ELR (cell line): Measurements from ENCODE around the gene ACSL1.
"Not testable (repeated sequence)": the region's sequence is repeated elsewhere in the genome, so short reads cannot be mapped to it uniquely, and the experiment has no call there.

Experiments used
- DNase-seq: peaks from one replicate; pipeline ENCODE4 v3.0.0-alpha.2; 2015; ENCODE audit warnings: low read depth

Gene ACSL1

DNA sequence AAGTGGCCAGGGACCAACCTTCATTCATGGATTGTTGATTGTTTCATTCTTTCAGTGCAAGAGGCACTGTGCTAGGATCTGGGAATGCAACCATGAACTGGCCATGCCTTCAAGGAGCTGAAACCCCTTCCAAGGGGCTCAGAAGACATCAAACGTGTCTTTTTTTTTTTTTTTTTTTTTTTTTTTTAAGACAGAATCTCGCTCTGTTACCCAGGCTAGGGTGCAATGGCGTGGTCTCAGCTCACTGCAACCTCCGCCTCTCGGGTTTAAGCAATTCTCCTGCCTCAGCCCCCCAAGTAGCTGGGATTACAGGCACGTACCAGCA, 13.3 kb upstream of the ACSL1 start:
- DNase-seq: not testable (repeated sequence)

DNA sequence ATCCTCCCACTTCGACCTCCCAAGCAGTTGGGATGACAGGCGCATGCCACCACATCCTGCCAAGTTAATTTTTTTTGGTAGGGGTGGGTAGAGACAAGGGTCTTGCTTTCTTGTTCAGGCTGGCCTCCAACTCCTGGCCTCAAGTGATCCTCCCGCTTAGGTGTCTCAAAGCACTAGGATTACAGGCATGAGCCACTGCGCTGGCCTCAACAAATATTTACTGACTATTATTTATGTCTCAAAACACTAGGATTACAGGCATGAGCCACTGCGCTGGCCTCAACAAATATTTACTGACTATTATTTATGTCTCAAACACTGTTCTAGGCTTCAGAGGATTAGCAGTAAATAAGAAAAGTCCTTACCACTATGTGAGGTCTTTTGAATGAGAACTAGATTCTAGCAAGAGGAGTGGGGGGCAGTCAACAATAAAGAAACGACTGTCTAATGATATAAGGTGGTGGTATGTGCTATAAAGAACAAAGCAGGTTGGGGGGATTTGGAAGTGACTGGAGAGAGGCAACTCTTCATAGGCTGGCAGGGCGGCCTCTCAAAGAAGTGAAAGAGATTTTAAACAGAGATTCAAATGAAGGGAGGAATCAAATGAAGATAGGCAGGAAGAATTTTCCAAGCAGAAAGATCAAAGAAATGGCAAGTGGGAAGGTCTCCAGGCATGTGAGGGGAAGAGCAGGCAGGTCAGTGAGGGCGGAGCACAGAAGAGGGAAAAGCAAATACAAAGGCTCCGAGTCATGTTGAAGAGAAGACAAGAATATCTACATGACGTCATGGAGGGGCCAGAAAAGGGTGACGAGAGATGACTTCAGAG, 12.7 kb upstream of the ACSL1 start:
- peak; percentile 23 for DNase-seq

DNA sequence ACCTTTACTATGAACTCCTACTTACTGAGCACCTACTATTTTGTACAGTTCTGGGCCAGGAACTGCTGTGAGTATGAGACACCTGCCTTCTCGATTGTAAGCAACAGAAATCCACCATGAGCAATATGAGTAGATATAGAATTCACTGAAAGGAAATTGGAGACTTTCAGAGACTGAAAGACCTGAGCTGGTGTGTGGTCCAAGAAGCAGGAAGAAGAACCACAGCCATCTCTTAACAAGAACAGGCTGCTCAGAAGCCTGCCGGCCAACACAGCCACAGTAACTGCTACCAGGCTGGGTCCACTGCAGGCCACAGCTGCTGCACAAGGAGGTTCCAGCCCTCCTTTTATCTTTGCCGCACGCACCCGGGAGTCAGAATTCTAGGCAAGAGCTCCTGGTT, 10.8 kb upstream of the ACSL1 start:
- no peak for DNase-seq

DNA sequence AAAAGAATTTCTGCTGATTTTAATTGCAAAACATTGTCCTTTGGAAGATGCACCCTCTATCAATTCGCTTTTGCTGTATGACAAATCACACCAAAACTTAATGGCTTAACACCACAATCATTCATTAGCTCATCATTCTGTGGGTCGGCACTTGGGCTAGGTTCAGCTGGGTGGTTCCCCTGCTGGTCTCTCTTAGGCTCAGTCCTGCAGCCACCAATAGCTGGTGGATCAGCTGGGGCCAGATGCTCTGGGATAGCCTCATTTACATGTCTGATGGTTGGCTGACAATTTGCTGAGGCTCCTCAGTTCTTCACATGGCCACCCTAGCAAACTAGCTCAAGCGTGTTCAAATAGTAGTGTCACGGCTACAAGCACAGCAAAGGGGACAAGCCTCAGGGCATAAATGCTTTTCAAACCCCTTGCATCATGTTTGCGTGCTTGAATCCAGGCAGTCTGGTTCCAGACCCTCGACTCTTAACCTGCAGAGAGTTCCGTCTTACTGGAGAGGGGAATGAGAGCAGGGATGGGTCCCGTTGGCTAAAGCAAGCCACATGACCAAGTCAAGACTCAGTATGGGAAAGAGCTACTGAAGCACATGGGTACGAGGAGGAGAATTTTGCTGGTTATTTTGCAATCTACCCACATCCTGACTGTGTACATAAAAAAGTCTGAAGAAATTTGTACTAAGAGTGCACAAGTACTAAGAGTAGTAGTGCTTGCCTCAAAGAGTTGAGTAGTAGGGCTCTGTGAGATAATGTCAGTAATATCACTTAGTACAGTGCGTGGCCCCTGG, 7.5 kb upstream of the ACSL1 start:
- DNase-seq: no peak

DNA sequence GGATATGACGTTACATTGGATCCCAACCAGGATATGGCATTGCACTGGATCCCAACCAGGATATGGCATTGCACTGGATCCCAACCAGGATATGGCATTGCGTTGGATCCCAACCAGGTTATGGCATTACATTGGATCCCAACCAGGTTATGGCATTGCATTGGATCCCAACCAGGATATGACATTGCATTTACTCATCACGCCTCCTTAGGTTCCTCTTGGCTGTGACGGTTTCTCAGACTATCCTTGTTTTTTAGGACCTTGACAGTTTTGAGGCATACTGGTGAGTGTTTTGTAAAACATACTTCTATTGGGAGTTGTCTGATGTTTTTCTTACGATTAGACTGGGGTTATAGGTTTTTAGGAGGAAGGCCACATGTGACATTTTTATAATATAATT, 5.4 kb upstream of the ACSL1 start:
- DNase-seq: peak; percentile 51

DNA sequence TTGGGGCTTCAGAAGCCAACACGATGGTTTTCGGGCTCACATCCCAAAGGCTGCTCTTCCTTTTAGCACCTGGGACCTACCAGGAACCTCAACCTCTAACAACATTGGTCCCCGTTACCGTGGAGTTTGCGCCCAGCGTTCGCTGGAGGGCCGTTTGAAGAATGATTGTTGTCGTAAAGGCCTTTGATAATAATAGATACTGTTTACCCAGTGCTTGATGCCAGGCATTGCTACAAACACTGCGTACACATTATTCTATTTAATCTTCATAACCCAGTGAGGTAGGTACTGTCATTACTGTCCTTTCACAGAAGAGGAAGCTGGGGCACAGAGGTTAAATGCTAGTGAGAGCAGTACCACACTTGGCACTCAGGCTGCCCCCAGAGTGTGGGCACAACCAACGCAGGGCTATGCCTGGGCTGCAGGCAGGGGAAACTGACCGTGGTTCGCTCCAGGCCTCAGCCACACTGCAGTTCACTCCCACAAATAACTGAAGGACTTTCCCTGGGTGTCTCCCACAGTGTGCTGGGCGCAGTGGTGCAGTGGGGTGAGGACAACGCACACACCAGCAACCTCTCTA, 1.0 kb upstream of the ACSL1 start:
- DNase-seq: no peak

DNA sequence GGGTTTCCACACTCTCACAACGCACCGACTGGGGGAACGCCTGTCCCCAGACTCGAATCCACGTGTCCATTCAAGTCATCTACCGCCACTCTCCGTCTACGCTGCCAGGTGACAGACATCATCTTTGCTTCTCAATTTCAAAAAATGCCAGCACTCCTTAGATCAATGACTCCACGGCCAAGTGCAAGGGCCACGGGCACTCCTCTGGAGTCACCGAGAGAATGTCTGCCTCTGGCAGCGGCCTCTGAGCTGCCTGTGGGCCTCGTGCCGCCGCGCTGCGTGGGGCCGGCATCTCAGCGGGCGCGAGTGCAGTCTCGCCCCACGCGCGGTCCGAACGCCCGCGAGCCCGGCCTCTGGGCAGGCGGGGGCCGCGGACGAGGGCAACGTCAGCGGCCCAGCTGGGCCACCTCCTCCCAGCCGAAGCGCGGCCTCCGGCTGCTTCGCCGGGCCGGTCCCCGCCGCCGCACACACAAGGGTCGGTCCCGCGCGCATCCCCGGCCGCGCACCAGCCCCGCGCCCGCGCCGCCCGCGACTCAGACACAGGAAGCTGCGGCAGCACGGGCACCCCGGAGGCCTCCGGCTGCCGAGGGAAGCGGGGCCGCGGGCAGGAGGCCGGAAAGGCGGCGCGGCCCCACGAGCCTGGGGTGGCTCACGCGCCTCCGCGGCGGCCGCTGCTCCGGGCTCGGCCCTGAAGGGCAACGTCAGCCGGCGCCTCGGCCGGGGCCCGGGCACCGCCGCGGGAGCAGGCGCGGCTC, 450 bp downstream of the ACSL1 start:
- DNase-seq: peak; percentile 43

DNA sequence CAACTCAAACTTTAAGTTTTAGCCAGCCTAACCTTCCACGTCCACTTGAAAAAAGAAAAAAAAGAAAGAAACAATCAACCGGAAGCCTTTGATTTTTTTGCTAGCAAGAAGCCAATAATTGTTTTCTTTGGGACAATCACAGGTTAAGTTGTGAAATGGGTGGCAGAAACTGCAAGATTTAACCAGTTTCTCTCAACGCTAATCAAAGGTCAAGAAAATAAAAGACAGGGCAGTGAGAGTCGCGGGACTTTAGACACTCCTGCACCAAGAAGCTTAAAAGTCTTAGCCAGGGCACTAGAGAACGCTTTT, 1.0 kb downstream of the ACSL1 start:
- DNase-seq: no peak

DNA sequence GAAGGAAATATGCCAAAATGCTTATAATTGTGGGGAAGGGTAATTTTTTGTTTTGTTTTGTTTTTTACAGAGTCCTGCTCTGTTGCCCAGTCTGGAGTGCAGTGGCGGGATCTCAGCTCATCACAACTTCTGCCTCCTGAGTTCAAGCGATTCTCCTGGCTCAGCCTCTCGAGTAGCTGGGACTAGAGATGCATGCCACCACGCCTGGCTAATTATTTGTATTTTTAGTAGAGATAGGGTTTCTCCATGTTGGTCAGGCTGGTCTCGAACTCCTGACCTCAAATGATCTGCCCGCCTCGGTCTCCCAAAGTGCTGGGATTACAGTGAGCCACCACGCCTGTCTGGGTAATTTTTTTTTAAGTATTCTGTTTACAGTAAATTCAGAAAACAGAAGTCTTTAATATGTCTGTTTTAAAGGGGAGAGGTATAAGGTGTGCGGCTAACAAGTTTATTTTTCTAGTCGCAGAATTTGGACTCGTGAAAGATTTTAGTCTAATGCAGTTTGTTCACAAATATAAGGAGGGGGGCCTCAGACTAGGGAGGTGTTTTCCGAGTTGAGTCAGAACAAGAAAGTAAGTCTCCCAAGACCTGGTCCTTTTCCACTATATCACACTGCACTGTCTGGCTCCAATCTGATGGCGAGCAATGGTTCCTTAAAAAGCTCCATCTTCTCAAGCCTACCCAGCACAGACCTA, 1.5 kb downstream of the ACSL1 start:
- no peak for DNase-seq

DNA sequence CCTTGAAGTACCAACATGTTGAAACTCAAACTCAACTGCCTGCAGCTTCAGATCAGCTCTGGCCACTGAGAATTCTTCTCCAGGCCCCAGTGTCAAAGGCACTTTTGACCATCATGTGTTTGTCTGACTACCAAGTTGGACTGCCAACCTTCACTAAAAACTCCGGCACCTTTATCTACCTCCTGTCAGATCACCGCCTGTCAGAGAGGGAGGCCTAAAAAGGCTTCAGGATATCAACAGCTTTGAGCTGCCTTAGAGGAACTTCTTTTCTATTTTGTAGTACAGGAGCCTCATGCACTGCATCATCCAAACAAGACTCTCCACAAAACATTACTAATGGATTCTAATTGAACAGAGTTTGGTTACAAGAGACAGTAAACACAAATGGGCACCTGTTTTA, 2.8 kb downstream of the ACSL1 start:
- DNase-seq: no peak

DNA sequence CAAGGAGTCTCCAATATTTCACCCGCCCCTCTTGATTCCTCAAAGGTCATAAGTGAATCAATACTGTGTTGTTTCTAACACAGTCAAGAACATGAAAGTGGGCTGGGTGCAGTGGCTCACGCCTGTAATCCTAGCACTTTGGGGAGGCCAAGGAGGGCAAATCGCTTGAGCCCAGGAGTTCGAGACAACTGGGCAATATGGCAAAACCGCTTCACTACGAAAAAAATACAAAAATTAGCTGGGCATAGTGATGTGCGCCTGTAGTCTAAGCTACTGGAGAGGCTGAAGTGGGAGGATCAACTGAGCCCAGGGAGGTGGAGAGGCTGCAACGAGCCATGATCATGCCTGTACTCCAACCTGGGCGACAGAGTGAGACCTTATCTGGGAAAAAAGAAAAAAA, 3.4 kb downstream of the ACSL1 start:
- no peak for DNase-seq

DNA sequence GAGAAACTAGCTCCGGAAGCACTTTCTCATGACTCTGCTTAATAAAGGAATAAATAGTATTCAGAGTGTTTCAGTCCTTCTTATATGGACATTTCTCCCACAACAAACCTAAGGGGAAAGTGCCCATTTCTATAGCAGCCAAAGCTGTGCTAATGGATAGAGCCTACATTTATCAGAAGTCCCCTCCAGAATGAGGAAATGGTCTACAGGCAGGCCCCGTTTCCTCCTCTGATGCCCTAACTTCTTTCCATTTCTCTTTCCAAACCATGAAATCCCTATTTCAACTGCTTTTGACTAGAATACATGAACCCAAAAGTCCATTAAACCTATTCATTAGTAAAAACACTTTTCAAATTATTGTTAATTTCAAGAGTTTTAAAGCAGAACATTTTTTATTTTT, 4.5 kb downstream of the ACSL1 start:
- DNase-seq: no peak

DNA sequence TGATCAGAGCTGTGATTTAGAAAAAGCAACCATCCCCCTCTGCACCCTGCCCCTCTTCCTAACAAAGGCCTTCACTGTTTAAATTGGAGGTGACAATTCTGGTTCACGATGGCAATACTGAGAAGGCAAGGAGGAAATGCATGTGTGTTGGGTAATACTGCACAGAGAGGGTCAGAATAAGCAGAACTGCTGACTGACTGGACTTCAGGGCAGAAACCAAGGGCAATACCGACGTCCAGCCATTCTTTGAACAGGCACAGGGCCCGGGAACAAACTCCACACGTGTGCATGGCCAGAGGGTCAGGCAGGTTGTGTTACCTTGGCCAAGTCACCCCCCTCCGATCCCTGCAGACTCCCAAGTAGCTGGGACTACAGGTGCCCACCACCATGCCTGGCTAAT, 6.0 kb downstream of the ACSL1 start:
- no peak for DNase-seq

DNA sequence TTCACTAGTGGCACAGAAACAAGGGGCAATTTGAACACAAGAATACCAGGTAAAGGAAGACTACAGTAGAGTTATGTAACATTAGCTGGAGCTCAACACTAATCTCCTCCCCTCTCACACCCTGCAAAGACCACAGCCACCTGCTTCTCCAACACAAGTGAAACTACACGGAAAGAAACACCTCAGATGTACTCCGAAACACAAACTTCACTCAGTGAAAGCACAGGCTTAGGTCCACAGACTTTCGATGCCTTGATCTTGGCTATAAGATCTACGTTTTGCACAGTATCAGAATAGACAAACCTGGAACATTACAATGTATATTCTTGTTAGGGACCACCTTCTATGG, 7.6 kb downstream of the ACSL1 start:
- no peak for DNase-seq

DNA sequence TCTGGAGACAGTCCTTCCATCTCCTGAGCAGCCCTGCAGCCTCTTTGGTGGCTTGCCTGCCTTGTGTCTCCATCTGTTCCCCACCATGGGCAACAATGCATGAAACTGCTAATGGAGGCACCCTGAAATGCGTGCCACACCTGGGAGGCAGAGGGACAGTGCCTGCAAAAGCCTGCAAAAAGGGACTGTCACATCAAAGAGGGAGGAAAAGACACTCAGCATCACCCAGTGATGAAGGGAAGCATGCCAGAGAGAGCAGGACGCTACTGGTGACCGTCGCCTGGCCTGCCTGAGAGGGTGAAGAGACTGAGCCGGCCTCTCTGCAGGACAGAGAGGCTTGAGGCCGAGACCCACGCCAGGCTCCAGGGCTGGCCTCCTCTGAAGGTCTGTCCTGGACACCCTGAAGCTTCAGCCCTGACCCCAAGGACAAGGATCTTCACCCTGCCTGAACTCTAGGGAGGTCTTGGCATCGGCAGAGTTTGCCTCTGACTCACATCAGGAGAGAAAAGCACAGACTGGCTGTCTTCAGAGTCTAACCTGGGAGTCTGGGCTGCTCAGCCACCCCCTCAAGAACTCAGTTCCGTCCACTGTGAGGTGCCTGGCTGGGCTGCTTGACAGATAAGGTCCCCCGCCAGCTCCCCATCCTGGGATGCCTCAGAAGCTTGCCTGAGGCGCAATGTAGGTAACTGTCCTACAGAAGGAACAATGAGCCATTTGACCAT, 8.1 kb downstream of the ACSL1 start:
- DNase-seq: no peak

DNA sequence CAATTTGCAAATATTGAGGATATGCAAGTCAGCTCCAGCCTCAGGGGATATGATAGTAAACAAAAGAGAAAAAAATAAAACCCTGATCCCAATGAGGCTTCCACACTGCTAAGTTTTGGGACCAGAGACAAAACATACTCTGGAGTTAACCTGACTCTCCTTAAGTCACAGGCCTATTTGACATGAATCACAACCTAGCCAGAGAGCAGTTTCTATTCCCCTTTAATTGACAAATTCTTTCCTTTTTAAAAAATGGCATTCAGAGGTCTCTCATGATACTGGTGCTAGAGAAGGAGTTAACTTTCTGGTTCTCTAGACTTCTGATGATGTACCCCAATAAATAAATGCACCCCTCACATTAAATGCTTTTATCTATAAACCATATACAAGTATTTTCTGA, 8.8 kb downstream of the ACSL1 start:
- no peak for DNase-seq

DNA sequence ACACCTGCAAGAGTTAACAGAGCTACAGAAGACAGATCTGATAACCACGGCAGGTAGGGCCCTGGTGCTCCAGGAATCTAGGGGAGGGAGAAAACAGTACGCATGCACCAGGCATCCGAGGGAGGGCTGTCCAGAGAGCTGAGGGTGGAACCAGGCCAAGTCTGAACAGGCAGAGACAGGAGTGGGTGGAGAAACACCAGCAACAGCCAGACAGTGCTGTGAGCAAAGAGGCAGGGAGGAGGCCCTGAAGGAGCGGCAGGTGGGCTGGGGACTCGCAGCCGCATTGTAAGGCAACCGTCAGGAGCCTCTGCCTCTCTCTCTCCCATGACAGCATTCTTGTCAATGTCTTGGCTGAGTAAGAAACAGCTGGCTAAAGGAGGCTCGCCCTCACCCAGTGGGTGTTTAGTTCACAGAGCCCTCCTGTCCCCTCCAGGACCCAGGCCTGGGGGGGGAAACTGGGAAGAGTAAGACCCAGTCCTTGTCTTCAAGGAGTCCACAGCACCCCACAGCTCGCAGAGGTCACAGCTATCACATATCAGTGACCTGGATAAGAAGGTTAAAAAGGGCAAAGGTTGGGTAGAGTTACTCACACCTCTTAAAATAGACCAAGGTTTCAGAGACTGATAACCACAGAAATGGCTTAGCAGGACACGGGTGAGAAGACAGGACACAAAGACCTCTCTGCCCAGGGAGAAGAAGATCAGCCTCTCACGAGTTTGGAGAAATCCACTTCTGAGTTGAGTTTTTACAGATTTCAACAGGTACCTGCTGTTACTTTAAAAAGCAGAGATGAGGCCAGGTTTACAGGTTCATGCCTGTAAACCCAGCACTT, 10.5 kb downstream of the ACSL1 start:
- DNase-seq: no peak

DNA sequence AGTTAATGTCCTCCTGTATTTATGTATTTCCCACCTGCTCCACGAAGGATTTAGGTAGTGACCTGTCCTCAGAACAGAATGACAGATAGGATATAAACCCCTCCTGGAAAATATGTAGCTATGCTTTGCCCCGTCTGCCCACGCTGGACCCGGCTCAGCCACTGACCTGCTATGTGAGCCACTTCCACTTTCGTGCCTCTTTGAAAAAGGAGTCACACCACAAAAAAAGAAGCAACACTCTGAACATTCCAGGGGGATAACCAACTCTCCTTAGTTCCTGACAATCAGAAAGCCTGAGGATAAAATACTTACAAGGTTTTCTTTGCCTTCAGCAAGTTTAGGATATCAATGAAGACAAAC, 11.1 kb downstream of the ACSL1 start:
- peak; percentile 17 for DNase-seq

DNA sequence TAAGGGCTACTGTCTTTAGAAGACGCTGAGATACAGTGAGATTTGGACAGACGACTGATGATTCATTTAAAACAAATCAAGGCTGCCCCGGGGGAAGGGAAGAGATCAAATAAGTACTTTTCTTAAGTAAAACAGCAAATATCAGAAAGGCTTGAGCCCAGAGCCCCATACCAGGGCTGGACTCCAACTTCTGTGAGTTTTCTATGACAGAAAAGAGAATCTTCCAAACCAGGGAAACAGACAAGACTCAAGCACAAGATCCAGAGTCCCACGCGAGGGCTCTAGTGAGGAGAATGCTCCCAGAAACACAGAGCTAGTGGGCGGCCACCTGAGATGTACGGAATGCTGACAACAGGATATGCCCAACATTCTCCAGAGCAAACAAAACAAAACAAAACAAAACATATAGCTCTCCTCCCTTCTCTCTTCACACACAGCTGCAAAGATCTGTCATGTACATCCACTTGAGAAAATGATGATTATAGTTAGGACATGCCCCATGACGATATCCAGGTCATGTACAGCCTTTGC, 13.1 kb downstream of the ACSL1 start:
- DNase-seq: peak; percentile 33

DNA sequence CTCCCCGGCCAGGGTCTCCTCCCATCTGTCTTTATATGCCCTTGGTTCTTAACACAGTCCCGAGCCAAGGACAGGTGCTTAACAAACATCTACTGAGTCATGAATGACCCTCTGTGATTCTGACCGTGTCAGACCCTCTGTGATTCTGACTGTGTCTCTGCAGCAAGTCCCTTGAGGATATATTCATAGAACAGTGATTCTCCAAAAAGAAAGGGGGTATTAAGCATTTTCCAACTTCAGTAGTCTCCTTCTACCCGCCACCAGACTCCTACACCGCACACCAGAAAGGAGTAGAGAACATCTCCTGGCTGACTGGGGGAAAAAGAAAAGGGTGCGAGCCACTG, 13.6 kb downstream of the ACSL1 start:
- no peak for DNase-seq
